G401 (cell line): ENCODE results near the gene STMN3. TPM values are rescaled to one million over a fixed set of nuclear protein-coding genes. Genes with fewer than 3 reads are reported as not detected.
"Not testable (repeated sequence)": the region's sequence is repeated elsewhere in the genome, so short reads cannot be mapped to it uniquely, and the experiment has no call there.

ENCODE experiments used
- DNase-seq: peaks from one replicate; pipeline ENCODE4 v3.0.0-alpha.2; 2015; ENCODE audit warnings: low spot score
- in situ Hi-C: cut with HindIII; loops from 2 replicates; pipeline ENCODE4 v1.10.0; 2016; ENCODE audit warnings: low sequenced_read_pairs, mixed read lengths
- total RNA-seq: library from RNA; depleted of rRNA; stranded (reverse); fragments of >200 nt; shearing (Covaris generic); gene quantifications from 2 replicates; pipeline ENCODE4 v1.2.3, GENCODE V29; 2014

Gene STMN3
- total RNA-seq, 1 experiment from 2014 or later = 179 TPM

- in situ Hi-C loops = no loop called here
- DNase-seq = no peak
Measured at GRCh38 chr20:63625771-63626423, 27.3 kb downstream of the STMN3 start.

- in situ Hi-C loops = no loop called here
- DNase-seq = no peak
Measured at GRCh38 chr20:63624486-63624885, 28.7 kb downstream of the STMN3 start.

DNA sequence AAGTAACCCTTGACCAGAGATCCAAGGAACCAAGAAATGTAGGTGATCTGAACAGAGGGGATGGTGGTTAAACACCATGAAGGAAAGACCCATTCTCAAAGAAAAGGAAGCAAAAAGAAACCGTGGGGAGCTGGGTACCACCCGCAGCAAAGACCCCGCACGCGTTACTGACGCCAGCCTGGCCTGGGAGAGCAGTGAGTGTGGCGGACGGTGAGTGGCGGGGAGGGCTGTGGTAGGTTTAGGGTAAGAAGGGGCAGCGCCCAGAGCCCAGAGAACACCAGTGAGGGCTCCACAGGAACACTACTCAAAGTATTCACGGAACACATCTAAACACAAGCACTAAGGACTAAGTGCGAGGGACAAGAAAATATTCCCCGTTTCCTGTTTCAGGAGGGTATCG is 30.5 kb downstream of the STMN3 start:
- in situ Hi-C loops = no loop called here
- no peak for DNase-seq

- DNase-seq = no peak
- in situ Hi-C loops = no loop called here
Measured at GRCh38 chr20:63622096-63622495, 31.1 kb downstream of the STMN3 start.

- in situ Hi-C loops = no loop called here
- DNase-seq = no peak
Measured at GRCh38 chr20:63620991-63621390, 32.2 kb downstream of the STMN3 start.

GRCh38 chr20:63619505-63619904 is 33.7 kb downstream of the STMN3 start:
- in situ Hi-C loops = no loop called here
- DNase-seq = no peak

- no peak for DNase-seq
- in situ Hi-C loops = no loop called here
Measured at GRCh38 chr20:63619086-63619485, 34.1 kb downstream of the STMN3 start.

GRCh38 chr20:63618291-63618980 is 34.8 kb downstream of the STMN3 start:
- peak; percentile 40 for DNase-seq
- in situ Hi-C loops = no loop called here

DNA sequence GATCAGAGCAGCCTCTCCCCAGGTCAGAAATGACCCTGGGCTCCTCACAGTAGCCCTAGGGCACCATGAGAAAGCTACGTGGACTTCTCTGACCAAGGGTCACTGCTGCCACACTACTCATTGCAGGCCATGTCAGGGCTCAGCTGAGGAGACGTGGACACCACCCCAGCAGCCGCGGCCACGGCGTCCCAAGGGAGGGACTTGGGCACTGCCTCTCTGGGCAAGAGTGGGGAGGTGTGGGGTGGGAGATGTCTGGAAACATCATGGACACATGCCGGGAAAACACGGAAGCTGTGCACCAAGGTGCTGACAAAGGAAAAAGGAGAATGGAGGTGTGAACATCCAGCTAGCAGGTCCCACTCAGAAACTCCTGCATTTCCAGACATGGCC is 35.4 kb downstream of the STMN3 start:
- DNase-seq = no peak
- in situ Hi-C loops = no loop called here

DNA sequence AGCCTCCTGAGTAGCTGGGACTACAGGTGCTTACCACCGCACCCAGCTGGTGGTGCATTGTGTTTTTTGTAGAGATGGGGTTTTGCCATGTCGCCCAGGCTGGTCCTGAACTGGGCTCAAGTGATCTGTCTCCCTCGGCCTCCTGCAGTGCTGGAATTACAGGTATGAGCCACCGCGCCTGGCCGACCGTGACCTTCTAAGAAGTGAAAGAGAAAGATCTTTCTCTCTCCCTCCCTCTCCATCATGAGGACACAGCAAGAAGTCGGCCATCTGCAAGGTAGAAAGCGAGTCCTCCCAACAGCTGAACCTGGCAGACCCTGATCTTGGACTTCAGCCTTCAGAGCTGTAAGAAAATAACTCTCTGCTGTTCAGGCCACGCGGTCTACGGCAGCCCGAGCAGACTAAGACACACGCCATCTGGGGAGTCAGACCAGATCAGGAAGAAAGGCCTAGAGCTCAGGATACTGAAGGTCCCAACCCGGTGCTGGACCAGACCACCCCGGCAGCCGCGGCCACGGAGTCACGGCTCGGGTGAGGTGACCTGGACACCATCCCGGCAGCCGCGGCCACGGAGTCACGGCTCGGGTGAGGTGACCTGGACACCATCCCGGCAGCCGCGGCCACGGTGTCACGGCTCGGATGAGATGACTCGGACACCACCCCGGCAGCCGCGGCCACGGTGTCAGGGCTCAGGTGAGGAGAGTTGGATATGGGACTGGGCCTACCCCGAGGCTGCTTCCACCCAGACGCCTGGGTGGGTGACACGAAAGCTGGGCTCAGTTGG is 35.9 kb downstream of the STMN3 start:
- DNase-seq = peak; percentile 76
- in situ Hi-C loops = no loop called here

- DNase-seq, in situ Hi-C loops: not testable (repeated sequence)
Measured at GRCh38 chr20:63613863-63614594, 39.2 kb downstream of the STMN3 start.

- DNase-seq = no peak
- in situ Hi-C loops = no loop called here
Measured at GRCh38 chr20:63612276-63612931, 40.8 kb downstream of the STMN3 start.

DNA sequence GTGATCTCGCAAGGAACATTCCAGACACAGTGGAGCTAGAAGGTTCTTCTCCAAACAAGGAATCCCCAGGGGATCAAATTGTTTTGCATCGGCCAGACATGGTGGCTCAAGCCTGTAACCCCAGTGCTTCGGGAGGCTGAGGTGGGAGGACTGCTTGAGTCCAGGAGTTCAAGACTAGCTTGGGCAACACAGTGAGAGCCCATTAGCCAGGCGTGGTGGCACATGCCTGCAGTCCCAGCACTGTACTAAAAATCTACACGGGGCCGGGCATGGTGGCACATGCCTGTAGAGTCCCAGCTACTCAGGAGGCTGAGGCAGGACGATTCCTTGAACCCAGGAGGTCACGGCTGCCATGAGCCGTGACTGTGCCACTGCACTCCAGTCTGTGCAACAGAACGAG is 41.6 kb downstream of the STMN3 start:
- no peak for DNase-seq
- in situ Hi-C loops = no loop called here

DNA sequence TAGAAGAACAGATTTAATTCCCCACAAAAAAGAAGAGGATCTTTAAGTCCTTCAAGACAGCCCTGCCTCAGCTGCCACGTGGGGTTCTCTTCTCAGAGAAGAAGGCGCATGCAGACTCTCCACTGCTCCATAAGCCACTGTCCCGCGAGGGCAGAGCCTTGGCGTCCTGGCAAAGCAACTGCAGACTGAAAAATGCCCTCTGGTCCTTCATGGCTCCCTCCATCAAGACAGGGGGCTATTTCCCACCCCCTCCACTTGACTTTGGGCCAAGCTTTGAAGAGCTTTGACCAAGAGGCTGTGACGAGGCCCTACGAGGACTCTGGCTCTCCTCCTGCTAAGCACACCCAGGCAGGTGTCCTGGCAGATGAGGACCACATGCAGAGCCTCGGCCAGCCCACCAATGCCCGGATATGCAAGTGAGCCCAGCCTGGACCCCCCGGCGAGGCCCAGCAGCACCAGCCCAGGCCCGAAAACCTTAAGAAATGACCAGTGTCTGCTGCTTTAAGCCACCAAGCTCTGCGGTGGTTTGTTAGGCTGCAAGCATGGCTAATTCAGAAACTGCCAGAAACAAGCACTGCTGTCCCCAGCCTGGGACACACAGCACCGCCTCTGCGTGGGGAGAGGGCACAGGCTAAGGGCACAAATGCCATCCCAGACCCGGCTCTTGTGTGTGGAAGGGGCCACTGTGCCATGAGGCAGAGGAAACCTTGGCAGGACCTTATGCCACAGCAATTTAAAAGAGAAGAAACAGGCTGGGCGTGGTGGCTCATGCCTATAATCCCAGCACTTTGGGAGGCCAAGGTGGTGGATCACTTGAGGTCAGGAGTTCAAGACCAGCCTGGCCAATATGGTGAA is 42.4 kb downstream of the STMN3 start:
- no peak for DNase-seq
- in situ Hi-C loops = no loop called here

DNA sequence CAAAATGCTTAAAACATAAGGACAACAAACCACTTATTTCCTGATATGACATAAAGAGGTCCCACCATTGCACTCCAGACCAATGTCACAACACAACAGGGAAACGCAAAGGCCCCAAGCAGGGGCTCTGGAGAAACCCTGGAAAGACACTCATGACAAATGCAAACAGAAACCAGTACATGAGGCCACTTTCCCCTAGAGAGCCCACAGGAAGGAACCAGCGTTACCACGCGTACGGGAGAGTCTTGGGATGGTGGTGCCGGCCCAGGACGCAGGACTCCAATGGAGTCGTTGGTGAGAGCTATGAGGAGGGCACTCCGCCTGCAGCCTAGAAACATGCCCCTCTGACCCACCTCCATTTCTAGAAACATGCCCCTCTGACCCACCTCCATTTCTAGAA is 46.5 kb downstream of the STMN3 start:
- in situ Hi-C loops = no loop called here

DNA sequence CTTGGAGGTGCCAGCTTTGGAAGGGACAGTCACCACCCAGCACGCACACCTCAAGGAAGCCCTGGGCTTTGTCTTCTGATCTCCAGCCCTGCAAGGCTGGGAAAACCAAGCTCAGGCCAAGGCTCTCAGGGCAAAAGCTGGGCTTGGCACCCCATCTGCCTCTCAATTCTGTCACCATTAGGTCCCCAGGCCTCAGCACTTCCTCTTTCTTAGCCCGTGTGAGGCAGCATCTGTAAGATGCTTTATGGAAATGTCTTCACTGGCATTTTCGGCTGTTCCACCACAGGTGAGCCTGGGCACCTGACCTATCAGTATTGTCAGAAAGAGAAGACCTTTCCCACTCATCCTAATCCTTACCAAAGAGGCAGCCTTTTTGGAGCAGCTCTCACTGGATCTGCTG is 50.9 kb downstream of the STMN3 start:
- in situ Hi-C loops = no loop called here
- no peak for DNase-seq

More for the DNA sequence above, 46.5 kb downstream of the STMN3 start:
- no peak for DNase-seq

- DNase-seq, in situ Hi-C loops: not testable (repeated sequence)
Measured at GRCh38 chr20:63601679-63602078, 51.5 kb downstream of the STMN3 start.

DNA sequence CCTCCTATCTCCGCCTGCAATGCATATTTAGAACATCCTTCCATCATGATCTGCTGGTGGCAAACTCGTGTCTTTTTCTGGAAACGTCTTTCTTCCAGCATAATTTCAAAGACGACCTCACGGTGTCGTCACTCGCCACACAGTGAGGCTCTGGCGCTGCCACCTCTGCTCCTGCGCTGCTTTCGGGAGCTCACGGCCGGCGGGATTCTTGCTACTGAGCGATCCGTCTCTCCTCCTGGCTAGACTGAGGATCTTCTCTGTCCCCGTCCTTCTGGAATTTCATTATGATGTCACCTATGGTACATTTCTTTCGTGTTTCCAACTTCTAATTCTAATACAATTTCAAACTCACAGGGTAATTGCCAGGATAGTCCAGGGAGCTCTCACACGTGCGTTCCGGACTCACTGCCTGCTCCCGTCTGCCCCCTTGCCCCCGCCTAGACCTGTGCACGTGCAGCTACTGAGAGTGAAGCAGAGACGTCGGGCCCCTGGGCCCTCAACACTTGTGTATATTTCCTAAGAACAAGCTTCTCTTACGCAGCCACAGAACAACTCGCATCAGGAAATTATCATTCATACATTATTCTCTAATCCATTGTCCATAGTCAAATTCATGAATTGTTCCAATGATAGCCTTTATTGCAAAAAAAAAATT is 53.7 kb downstream of the STMN3 start:
- in situ Hi-C loops = no loop called here
- no peak for DNase-seq
